NCI-H1417 treated with DMSO at 0.1 percent for 48 hours (cell line): Measurements from ENCODE around the gene NPC2.

Experiments used
- DNase-seq: peaks from one replicate; lab custom pipeline; 2025; lab: John Stamatoyannopoulos, UW

NPC2 gene

GRCh38 chr14:74519316-74520074, 26.4 kb upstream of the NPC2 start:
- no peak for DNase-seq

DNA sequence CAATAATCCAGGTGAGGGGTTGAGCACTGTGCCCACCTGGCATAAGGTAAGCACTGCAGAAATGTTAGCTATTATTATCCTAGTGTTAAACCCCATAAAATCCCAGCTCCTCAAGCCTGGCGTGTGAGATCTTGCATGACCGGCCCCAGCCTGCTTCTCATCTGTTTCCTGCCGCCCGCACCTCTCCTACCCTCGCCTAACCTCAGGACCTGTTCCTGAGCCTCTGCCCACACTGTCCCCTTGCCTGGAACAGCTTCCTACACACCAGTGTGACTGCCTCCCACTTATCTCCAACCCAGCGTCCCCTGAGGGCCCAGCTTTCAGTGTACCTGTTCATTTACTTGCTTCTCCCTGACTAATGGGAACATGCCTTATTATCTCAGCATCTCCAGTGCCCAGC, 25.1 kb upstream of the NPC2 start:
- no peak for DNase-seq

GRCh38 chr14:74517731-74518130, 24.6 kb upstream of the NPC2 start:
- DNase-seq: no peak

- DNase-seq: no peak
Observed at GRCh38 chr14:74516451-74517160, 23.5 kb upstream of the NPC2 start.

DNA sequence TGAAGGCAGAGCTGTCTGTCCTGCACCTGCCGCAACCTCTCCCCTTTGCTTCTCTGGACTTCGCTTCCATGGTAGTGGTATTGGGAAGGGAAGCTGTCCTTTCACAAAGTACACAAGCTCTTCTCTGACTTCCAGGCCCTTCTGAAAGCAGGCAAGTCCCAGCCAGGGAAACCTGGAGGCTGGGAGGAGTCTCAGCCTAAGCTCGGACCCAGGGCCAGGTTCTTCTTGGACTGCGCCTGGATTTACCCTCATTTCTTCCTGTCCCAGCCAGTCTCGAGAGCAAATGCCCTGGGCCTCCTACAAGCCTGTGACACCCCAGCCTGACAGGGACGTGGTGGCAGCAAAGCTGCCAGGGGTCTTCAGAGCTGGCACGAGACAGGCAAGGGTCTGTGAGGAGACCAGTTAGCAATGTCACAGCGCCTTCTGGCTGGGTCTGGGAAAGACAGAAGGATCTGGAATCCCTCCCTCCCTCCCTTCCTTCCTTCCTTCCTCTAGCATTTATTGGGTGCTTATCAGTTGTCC, 22.8 kb upstream of the NPC2 start:
- no peak for DNase-seq

- DNase-seq: no peak
Observed at GRCh38 chr14:74514471-74514941, 21.4 kb upstream of the NPC2 start.

GRCh38 chr14:74511966-74512830, 19.1 kb upstream of the NPC2 start:
- no peak for DNase-seq

GRCh38 chr14:74510959-74511409, 17.9 kb upstream of the NPC2 start:
- DNase-seq: no peak

DNA sequence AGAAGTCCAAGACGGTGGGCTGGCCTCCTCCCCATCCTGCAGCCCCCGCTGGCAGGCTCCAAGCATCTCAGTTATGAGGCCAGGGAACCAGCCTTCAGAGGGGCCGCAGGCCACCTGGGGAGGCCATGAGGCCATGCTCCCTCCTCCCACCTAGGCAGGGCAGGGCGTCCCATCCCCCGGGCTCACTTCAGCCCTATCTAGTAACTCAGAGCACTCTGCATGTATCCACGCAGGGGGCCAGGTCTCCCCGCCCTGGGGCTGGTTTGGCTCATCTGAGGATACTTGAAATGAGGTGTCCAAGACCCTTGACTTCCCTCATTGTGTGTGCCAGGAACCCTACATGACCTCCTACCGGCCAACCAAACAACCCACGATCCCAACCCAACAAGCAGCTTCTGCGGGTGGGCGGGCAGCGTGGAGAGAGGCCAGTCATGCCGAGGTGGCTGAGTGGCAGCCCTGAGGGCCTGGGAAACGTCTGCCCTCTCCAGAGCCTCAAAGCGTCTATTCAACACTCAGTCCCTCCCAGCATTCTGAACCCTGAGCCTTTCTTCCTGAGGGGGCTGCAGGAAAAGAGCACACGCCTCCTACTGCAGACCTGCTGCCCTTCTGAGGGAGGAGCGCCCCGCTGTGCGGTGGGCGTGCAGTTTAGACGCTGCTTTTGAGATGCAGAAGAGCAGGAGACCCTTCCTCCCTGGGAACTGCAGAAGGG, 17.3 kb upstream of the NPC2 start:
- DNase-seq: no peak

- no peak for DNase-seq
Observed at GRCh38 chr14:74509587-74510222, 16.6 kb upstream of the NPC2 start.

GRCh38 chr14:74508844-74509428, 15.8 kb upstream of the NPC2 start:
- no peak for DNase-seq

DNA sequence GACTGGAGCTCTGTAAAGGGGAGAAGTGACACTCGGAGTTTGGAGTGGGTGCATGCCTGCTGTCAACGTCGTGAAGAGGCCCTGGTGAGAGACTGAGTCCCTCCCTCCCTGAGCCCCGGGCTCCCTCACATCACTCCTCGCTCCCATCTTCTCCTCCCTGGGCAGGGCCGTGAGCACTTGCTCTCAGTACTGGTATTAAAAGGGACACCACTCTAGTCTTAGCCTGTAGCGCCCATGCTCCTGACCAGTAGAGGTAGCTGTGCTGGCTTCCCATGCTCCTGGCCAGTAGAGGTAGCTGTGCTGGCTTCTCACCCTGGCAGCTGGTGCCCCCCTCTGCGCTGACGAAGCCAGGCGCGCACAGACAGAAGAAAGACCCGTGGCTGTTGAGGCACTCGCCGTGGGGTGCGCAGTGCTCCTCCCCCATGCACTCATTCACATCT, 15.2 kb upstream of the NPC2 start:
- DNase-seq: no peak

GRCh38 chr14:74507840-74508239, 14.7 kb upstream of the NPC2 start:
- no peak for DNase-seq

DNA sequence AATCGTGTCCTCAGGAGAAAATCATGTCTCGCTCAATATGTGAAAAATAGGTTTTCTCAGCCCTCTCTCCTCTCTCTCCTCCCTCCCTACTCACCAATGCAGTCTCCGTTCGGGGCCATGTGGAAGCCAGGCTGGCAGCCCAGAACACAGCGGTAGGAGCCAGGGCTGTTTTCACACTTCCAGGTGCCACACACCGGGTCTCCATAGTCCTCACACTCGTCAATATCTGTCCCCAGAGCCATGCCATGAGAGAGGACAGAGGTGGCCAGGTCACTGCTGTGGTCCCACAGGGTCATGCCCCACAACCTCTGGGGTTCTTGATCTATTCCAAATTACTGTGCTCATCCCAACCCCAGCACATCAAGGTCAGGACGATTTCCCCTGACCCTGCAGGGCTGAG, 14.0 kb upstream of the NPC2 start:
- no peak for DNase-seq

- no peak for DNase-seq
Observed at GRCh38 chr14:74506411-74506851, 13.3 kb upstream of the NPC2 start.

DNA sequence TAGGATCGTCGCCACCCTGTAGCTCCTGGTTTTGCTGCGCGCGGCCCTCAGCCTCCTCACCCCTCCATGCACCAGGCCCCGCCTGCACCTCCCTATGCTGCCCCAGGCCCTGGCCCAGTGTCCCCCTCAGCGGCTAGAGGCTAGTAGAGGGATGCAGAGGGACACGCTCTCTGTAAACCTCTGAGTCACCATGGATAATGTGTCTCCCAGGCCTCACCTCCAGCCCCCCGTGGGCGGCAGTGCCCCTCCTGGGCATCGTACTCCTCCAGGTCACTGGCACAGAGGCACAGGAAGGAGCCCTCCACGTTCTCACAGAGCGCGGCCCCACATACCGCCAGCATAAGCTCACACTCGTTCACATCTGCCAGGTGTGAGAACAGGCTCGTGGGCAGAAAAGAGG, 12.7 kb upstream of the NPC2 start:
- DNase-seq: no peak

DNA sequence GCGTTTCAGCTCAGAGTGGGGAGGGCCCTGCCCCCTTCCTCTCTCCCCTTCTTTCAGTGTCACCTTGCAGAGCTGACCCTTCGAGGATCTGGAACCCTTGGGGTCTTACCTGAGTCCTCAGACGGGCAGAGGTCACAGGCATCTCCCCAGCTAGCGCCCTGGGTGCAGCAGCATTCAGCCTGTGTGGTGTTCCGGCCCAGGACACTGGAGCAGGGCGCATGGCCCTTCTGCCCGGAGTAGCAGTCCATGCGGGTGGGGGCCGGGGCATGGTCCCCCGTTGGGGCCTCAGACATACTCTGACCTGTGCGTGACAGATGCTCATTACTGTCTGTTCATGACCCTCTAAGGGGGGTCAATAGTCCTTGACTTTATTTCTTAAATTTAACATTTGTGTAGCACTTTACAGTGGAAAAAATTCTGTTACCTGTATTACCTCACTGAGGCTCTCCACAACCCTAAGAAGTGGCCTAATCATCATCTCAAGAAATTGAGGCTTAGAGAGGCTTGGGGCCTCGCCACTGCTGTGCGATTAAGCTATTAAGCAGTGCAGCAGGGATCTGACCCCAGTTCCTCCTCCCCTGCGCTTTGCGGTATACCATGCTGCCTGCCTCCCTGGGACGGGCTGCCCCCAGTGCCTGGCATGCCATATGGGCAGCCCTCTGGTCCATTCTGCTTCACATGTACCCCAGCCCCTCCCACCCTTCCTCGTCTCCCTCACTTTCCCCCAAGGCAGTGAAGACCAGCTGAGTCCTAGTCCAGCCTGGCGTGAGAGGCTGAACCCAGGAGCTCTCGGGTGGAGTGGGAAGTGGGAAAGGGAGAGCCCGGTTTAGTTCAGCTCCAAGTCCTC, 12.0 kb upstream of the NPC2 start:
- DNase-seq: no peak

DNA sequence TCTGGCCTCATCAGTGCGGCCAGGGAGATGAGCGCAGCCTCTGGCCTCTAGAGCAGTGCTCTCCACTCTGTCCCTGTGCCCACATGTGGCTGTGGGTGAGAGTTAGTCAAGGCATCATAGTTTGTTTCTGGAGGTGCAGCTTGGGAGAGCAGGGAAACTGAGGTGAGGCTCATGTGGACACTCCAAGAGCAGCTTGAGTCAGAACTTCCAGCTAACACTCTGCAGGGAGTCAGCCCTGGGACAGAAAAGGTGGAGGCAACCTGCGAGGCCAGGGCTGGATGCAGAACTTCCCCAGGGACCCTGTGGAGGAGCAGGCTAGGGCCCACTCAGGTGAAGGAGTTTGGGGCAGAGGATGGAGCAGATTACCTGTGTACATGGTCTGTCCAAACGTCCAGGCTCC, 11.3 kb upstream of the NPC2 start:
- DNase-seq: no peak

GRCh38 chr14:74503938-74504335, 10.8 kb upstream of the NPC2 start:
- DNase-seq: no peak
